ENCODE results near the gene PAPPA.

DNA sequence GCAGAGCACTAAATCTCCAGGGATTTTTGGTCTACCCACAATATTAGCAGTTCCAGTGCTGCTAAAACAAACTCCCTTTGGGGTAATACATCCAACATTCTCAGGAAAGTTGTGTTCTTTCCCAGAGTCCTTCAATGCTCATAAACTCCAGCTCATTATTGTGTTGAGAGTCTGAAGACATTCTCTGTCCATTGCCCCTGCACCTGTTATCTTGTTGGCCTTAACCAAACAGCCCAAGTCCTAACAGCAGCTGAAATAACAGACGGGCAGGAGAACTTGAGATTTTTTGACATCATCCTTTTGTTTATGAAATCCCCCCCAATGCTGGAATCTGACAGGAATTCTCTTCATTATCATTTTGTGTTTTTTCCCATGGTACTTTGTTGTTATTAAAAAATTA lies 110.8 kb downstream of the PAPPA start:
- TF ChIP-seq POLR2AphosphoS5 (IDR thresholded peaks at IDR 0.05) (no peak), POLR2A (IDR thresholded peaks at IDR 0.05) (no peak), EP300 (IDR thresholded peaks at IDR 0.05) (no peak)
- TF ChIP-seq, protein P1, sequence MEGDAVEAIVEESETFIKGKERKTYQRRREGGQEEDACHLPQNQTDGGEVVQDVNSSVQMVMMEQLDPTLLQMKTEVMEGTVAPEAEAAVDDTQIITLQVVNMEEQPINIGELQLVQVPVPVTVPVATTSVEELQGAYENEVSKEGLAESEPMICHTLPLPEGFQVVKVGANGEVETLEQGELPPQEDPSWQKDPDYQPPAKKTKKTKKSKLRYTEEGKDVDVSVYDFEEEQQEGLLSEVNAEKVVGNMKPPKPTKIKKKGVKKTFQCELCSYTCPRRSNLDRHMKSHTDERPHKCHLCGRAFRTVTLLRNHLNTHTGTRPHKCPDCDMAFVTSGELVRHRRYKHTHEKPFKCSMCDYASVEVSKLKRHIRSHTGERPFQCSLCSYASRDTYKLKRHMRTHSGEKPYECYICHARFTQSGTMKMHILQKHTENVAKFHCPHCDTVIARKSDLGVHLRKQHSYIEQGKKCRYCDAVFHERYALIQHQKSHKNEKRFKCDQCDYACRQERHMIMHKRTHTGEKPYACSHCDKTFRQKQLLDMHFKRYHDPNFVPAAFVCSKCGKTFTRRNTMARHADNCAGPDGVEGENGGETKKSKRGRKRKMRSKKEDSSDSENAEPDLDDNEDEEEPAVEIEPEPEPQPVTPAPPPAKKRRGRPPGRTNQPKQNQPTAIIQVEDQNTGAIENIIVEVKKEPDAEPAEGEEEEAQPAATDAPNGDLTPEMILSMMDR (IDR thresholded peaks at IDR 0.05): no peak
